ENCODE measurements around the gene RNPEP. TPM values are rescaled to one million over a fixed set of nuclear protein-coding genes. Genes with fewer than 3 reads are reported as not detected.

Gene RNPEP
- polyA plus RNA-seq, 3 donors: 62.5 to 69.6 (median 63.3) TPM

DNA sequence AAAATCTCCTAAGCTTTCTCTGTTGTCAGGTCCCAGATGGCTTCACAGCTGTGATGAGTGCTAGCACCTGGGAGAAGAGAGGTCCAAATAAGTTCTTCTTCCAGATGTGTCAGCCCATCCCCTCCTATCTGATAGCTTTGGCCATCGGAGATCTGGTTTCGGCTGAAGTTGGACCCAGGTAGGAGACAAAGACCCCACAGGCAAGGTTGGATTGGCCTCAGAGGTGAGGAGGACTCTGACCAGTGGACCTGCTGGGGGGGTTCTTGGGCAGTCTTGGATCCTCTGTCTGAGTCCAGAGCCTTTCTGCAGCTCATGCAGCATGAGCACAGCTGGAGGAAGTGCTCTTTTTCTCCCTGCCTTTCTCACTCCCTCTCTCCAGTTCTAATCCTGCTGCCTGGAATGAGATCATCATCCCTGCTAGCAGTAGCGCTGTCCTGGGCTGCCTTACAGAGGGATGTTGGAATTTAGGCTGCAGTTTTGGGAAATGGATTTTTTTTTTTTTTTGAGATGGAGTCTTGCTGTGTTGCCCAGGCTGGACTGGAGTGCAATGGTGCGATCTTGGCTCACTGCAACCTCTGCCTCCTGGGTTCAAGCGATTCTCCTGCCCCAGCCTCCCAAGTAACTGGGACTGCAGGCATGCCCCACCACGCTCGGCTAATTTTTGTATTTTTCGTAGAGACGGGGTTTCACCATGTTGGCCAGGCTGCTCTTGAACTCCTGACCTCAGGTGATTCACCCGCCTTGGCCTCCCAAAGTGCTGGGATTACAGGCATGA is 7.1 kb downstream of the RNPEP start:
- DNase-seq (ENCODE audit: extremely low read depth in 1 of 11, low read depth in 9 of 11, low spot score in 4 of 11): no peak

DNA sequence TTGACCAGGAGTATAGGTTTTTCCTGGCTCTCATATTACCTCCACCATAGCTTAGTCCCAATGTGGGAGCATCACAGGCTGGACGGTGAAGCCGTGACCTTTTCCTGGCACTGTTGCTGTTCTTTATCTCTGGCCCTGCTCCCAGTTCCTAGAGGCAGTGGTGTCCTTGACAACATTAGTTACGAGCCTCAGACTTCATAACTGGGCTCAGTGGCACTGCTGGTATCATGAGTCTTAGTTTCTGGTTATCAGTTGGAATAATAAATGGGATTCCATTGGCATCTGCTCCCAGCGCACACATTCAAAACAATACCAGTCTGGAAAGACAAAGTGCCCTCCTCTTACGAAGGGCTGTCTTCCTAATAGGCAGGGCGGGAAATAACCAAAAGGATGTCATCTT is 8.0 kb downstream of the RNPEP start:
- DNase-seq (ENCODE audit: extremely low read depth in 1 of 11, low read depth in 9 of 11, low spot score in 4 of 11): no peak

DNA sequence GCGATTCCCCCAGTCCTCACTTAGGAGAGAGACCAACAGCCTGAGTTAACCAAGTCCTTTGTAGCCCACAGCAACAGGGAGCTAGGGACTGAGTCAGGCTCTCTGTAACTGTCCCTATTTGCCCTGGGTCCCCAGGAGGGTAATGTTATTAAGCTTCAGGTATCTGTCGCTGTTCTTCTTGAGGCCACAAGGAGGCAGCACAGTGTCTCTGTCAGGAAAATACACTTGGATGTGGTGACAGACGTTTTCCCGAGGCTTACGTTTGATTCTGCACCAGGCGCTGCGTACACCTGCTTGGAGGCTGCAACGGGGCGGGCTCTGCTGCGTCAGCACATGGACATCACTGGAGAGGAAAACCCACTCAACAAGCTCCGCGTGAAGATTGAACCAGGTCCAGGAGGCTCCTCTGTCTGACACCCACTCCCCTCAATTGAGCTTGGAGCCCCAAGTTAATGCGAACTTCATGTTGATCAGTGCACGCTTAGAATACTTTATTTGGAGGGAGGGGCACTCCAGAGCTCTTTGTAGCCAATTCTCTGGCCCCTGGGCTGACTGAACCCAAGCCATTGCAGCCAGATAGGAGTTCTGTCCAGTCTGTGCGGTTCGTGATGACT is 17.3 kb downstream of the RNPEP start:
- peak in 1 of 11 donors; percentile 16 for DNase-seq (ENCODE audit: extremely low read depth in 1 of 11, low read depth in 9 of 11, low spot score in 4 of 11)

DNA sequence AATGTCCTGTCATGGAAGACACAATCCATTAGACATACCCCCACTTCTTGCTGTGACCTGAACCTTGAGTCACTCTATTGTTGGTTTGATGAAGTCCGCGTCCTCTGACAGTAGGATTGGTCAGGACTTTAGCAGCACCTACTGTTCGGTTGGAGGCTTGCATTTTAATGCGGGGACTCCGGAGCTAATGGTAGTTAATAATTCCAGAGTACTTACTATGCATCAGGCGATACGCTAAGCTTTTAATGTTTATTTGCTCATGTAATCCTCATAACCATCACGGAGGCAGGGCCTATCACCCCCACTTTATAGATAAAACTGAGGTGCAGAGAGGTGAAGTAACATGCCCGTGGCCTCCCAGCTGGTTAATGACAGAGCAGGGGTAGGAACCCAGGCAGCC is 20.1 kb downstream of the RNPEP start:
- DNase-seq (ENCODE audit: extremely low read depth in 1 of 11, low read depth in 9 of 11, low spot score in 4 of 11): no peak

DNA sequence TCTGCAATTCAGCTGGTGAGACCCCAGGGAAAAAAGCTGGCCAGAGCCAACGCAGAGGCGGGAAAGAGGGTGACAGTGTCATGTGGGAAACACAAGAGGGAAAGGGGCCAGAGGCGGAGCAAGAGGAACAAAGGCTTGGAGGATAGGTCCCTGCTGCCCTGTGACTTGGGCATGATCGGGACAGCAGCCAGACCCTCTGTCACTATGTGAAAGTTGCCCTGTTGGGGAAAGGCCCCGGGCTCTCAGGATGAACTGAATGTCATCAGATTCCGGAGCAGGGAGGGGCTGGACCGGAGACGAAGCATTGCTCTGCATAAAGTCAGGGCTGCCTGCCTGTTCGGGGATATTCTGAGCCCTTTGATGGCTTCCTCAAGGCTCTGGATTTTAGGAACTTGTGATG is 22.3 kb downstream of the RNPEP start:
- no peak for DNase-seq (ENCODE audit: extremely low read depth in 1 of 11, low read depth in 9 of 11, low spot score in 4 of 11)

DNA sequence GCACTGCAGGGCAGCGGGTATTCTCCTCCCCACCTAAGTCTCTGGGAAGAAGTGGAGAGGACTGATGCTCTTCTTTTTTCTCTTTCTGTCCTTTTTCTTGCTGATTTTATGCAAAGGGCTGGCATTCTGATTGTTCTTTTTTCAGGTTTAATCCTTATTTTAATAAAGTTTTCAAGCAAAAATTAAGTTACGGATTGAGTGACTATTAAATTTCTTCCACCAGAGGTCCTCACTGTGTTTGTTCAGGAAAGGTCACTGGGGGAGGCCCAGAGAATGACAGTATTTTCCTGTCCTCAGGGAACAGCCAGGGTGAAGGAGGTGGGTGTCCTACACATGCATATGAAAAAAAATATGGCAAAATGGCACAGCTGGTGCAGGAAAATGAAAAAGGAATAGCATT is 23.5 kb downstream of the RNPEP start:
- no peak for DNase-seq (ENCODE audit: extremely low read depth in 1 of 11, low read depth in 9 of 11, low spot score in 4 of 11)

DNA sequence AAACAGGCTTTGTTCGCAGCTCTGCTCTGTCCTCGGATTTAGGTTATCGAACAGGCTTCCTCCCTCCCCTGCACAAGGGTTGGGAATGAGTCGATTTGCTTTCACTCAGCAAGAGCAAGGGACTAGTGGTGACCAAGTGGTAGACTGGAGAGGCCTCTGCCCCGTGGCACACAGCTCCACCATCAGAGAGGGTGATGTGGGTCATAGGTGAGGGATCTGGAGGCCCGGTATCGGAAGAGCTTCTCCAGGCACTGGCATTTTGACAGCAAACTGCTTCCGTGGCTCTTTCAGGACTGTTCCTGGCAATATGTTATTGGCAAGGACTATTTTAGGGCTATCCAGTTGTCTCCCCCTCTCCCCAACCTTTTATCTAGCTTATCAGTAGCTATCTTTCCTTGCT is 24.9 kb downstream of the RNPEP start:
- no peak for DNase-seq (ENCODE audit: extremely low read depth in 1 of 11, low read depth in 9 of 11, low spot score in 4 of 11)

DNA sequence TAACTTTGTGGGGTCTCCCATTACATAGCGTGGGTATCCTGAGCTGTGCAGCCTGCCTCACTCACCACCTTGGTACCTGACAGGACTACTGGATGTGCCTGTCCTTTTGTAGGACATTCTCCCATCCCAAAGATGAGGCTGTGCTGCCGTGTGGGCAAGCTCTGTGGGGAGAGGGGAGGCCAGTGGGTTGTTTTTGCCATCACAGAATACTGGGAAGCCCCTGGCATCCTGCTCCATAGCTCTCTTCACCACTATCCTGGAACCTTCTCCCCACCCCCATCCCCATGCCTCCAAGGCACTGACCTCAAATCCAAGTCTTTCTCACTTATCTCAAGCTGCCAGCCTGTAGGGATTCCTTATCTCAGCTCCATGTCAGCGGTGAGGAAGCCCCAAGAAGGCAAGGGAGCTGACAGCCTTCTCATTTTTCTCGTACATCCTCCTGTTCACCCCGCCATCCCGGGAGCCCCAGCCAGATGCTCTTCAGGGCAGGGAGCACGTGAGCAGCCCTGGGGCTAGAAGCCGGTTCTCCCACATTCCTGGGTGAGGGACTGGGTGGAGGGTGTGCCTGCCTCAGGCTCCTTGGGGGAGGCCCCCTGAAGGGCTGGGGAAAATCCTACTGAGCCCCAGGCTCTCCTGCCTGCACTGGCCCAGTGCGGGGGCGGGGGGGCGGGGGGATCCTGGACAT is 25.5 kb downstream of the RNPEP start:
- peak in 2 of 11 donors; percentile 41 to 73 for DNase-seq (ENCODE audit: extremely low read depth in 1 of 11, low read depth in 9 of 11, low spot score in 4 of 11)

DNA sequence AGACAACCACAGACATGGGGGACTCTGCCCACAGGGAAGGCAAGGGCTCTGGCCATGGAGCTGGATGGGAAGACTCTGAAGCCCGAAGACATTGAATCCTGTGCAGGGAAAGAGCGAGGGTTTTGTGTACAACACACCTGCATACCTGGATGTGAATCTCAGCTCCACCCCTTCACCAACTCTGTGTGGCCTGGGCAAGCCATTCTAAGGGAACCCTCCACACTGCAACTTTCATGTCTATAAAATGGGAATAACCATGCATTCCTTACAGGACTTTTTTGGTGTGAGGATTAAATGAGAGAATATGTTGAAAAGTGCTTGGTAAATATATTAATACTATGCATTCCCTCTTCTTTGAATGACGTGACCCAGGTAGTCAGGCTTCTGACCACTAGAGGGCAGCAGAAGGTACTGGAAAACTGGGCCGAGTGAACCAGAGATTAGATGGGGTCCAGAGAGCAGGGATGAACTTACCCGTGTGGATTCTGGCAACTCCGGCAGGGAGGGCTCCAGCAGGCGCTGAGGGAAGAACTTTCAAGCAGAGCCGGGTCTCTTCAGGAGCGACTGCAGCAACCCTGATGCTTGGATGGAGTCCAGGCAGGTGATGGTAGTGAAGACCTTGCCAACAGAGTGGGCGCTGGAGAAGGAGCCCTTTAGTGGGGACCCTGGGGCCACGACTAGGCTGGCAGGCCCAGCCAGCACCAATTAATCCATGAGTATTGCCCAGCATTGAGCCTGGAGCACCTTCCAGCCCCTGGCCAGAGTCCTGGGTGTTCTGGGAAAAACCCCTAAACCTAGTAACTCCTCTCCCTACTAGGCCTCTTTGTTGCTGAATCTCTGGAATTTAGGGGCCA is 27.1 kb downstream of the RNPEP start:
- DNase-seq (ENCODE audit: extremely low read depth in 1 of 11, low read depth in 9 of 11, low spot score in 4 of 11): peak in 10 of 11 donors; percentile 68 to 90 (median 82)

DNA sequence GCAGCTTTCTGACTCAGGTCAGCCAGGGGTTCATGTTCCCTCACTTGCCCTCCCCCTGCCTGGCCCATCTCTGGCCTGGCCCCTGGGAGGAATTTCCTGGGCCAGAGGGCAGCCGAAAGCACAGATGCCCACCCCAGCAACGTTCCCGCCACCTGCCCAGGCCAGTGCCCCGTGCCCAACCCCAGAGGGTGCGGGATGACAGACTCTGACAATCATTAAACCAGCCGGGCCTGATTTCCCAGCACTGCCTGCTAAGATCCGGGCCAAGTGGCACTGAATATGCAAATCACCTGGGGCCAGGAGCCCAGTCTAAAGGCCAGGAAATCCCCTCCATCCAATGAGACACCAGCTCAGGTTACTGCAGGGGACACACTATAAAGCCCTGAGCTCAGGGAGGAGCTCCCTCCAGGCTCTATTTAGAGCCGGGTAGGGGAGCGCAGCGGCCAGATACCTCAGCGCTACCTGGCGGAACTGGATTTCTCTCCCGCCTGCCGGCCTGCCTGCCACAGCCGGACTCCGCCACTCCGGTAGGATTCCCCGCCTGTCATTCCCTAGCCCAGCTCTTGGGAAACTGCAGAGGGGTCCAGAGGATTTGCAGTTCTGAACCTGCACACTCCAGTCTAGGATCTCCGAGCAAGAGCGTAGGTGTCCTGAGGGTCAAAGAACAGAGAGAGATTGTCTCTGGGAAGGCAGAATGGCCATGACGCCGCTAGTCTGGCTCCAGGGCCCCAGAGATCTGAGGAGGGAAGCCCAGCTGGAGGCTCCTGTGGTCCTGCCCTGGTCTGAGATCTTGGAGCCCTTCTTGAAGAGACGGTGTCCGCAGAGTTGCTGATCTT is 27.9 kb downstream of the RNPEP start, which contains the start of gene ELF3:
Gene ELF3 (plus strand): TSS at position 408 of the 836 bp plus-strand sequence. CDS start 550 bp downstream, outside the sequence.
- peak in 10 of 11 donors; percentile 70 to 93 (median 86) for DNase-seq (ENCODE audit: extremely low read depth in 1 of 11, low read depth in 9 of 11, low spot score in 4 of 11)

DNA sequence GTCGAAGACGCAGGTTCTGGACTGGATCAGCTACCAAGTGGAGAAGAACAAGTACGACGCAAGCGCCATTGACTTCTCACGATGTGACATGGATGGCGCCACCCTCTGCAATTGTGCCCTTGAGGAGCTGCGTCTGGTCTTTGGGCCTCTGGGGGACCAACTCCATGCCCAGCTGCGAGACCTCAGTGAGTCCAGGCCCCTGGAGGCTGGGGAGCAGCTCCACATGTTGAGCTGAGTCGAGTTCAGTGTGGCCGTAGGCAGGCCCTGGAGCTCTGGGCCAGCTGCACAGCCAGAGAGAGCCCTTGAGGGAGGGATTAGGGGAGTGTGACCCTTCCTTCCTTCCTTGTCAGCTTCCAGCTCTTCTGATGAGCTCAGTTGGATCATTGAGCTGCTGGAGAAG is 29.5 kb downstream of the RNPEP start:
- no peak for DNase-seq (ENCODE audit: extremely low read depth in 1 of 11, low read depth in 9 of 11, low spot score in 4 of 11)

DNA sequence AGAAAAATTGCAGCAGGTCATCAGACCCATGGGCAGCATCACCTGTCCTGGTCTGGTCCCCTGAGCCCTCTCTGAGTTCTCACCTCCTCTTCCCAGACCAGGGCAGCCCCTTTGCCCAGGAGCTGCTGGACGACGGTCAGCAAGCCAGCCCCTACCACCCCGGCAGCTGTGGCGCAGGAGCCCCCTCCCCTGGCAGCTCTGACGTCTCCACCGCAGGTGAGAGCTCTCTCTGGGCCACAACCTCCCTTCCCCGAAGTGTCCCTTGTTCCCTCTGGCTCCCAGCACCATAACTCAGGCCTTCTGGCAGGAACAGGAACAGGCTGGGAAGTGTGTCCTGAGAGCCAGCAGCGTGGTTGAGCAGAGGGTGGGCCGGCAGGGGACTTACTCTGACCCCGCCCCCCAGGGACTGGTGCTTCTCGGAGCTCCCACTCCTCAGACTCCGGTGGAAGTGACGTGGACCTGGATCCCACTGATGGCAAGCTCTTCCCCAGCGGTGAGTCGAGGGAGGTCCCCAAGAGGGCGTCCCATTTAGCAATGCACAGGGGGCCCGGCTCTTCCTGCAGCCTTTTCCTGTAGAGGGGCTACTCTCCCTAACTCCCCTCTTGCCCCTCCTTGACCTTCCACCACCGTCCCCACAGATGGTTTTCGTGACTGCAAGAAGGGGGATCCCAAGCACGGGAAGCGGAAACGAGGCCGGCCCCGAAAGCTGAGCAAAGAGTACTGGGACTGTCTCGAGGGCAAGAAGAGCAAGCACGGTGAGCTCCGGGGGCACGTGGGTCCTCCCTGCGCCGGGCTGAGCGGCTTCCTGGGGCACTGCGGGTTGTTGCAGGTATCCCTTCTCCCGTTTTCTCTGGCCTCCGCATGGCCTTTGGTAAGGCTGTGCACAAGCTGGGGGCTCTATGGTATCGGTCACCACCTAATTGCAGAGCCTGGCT is 30.4 kb downstream of the RNPEP start:
- no peak for DNase-seq (ENCODE audit: extremely low read depth in 1 of 11, low read depth in 9 of 11, low spot score in 4 of 11)

DNA sequence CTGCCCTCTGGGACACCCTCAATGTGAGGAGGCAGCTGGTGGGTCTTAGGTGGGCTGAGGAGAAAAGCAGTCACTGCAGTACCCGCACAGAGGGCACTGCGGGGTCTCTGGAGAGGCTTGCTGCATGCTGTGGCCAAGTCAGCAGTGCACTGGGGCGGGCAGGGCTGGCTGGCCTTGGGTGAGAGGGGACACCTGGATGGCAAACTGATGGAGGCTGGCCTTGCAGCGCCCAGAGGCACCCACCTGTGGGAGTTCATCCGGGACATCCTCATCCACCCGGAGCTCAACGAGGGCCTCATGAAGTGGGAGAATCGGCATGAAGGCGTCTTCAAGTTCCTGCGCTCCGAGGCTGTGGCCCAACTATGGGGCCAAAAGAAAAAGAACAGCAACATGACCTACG is 31.2 kb downstream of the RNPEP start:
- no peak for DNase-seq (ENCODE audit: extremely low read depth in 1 of 11, low read depth in 9 of 11, low spot score in 4 of 11)

DNA sequence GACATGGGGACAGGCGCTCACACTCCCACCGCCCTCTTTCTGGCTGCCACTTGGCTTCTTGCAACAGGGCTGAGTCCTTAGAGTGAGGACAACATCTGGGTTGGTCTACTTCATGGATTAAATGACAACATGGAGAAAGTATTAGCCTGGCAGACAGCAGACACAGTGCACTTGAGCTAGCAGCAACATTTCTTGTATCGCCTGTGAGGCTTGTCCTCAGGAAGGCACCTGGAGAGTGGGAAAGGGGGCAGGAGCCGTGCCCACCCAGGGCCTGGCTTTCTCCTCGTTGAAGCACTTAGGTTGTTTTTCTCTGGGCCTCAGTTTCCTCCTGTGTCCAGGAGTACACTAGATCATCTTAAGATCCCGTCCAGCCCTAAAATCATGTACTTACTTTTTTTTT is 31.6 kb downstream of the RNPEP start:
- DNase-seq (ENCODE audit: extremely low read depth in 1 of 11, low read depth in 9 of 11, low spot score in 4 of 11): no peak

DNA sequence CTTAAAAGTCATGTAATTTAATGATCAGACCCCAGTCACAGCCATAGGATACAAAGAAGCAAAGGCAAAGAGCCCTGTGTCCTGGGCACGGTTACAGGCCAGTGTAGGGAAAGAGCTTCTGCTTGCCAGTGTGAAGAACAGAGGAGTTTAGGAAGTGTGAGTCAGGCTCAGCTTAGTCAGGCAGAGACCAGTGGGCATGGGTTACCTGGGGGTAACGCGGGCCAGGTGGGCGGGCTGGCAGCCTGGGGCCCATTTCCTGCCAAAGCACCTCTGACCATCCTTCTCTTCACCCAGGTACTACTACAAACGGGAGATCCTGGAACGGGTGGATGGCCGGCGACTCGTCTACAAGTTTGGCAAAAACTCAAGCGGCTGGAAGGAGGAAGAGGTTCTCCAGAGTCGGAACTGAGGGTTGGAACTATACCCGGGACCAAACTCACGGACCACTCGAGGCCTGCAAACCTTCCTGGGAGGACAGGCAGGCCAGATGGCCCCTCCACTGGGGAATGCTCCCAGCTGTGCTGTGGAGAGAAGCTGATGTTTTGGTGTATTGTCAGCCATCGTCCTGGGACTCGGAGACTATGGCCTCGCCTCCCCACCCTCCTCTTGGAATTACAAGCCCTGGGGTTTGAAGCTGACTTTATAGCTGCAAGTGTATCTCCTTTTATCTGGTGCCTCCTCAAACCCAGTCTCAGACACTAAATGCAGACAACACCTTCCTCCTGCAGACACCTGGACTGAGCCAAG is 32.6 kb downstream of the RNPEP start:
- DNase-seq (ENCODE audit: extremely low read depth in 1 of 11, low read depth in 9 of 11, low spot score in 4 of 11): no peak

DNA sequence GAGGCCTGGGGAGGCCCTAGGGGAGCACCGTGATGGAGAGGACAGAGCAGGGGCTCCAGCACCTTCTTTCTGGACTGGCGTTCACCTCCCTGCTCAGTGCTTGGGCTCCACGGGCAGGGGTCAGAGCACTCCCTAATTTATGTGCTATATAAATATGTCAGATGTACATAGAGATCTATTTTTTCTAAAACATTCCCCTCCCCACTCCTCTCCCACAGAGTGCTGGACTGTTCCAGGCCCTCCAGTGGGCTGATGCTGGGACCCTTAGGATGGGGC is 33.2 kb downstream of the RNPEP start:
- DNase-seq (ENCODE audit: extremely low read depth in 1 of 11, low read depth in 9 of 11, low spot score in 4 of 11): no peak
